ENCODE data around the gene VPS37C. TPM values are rescaled to one million over a fixed set of nuclear protein-coding genes. Genes with fewer than 3 reads are reported as not detected.

Gene VPS37C
- total RNA-seq, 1 donor from 2014 or later, result 8.7 TPM

DNA sequence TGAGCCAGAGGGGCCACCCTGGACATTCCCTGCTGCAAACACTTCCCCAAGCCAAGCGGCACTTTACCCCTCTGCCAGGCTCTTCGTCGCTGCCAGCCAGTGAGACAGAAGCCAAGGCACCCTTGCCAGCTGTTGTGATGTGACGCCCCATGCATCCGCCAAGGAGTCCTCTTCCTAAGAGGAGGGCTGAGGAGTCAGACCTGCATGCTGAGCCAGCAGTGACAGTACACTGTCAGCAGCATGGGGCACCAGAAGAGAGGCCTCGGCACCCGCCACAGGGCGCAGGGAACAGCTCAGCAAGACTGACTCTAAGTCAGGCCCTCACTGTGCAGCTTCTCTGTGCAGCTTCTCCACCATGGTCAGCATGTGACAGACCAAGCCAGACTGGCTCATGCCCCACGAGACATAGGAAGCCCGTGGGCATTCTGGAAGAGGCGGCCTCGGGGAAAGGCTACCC is 26.4 kb downstream of the VPS37C start:
- TF ChIP-seq, protein P1, sequence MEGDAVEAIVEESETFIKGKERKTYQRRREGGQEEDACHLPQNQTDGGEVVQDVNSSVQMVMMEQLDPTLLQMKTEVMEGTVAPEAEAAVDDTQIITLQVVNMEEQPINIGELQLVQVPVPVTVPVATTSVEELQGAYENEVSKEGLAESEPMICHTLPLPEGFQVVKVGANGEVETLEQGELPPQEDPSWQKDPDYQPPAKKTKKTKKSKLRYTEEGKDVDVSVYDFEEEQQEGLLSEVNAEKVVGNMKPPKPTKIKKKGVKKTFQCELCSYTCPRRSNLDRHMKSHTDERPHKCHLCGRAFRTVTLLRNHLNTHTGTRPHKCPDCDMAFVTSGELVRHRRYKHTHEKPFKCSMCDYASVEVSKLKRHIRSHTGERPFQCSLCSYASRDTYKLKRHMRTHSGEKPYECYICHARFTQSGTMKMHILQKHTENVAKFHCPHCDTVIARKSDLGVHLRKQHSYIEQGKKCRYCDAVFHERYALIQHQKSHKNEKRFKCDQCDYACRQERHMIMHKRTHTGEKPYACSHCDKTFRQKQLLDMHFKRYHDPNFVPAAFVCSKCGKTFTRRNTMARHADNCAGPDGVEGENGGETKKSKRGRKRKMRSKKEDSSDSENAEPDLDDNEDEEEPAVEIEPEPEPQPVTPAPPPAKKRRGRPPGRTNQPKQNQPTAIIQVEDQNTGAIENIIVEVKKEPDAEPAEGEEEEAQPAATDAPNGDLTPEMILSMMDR (IDR thresholded peaks at IDR 0.05; ENCODE audit: insufficient read depth, low read length, severe bottlenecking), result no peak
- H3K36me3 ChIP-seq (ENCODE audit: control insufficient read depth, insufficient read depth, low read length), result peaks cover 18% of the 10 kb centered on the region
- H3K4me3 ChIP-seq (ENCODE audit: low read depth, low read length), result no peak overlapping the region
- no peaks in the 10 kb centered on the region for H3K27me3 ChIP-seq (ENCODE audit: control insufficient read depth, insufficient read depth, low read length)
- FAIRE-seq, result peak; percentile 50
- DNase-seq (ENCODE audit: low read depth), result no peak

DNA sequence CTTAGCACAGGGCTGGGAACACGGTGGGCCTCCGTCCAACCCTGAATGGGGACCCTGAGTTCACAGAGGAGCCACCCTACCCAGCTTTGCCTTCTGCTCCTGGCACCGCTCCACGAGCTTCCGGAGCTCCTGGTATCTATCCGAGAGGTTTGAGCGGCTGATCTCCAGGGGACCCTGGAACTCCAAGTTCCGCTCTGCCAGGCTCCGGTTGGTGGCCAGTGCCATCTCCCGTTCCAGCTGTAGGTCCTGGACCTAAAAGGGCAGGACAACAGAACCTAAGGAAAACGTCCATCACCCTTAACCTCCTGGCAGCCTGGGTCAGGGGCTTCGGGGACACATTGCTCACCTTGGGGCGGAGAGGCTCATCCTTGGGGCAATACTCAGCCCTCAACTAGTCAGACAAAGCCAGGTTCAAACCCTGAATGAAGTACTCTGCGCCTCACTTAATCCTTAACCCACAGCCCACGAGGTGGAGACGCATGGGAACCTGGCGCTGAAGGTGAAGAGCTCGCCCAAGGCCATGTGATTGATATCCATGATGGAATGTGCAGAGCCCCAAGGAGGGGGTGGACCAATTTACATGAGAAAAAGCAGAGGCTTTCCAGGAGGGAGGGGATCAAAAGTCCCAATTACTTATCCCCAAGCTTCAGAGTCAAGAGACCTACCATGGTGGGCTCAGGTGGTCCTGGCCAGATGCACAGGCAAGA is 27.1 kb downstream of the VPS37C start:
- TF ChIP-seq, protein P1 (IDR thresholded peaks at IDR 0.05; ENCODE audit: insufficient read depth, low read length, severe bottlenecking), result no peak
- H3K27me3 ChIP-seq (ENCODE audit: control insufficient read depth, insufficient read depth, low read length), result no peaks in the 10 kb centered on the region
- no peak overlapping the region for H3K4me3 ChIP-seq (ENCODE audit: low read depth, low read length)
- FAIRE-seq (no peak), DNase-seq (ENCODE audit: low read depth) (no peak)
- H3K36me3 ChIP-seq (ENCODE audit: control insufficient read depth, insufficient read depth, low read length), result peaks cover 18% of the 10 kb centered on the region

DNA sequence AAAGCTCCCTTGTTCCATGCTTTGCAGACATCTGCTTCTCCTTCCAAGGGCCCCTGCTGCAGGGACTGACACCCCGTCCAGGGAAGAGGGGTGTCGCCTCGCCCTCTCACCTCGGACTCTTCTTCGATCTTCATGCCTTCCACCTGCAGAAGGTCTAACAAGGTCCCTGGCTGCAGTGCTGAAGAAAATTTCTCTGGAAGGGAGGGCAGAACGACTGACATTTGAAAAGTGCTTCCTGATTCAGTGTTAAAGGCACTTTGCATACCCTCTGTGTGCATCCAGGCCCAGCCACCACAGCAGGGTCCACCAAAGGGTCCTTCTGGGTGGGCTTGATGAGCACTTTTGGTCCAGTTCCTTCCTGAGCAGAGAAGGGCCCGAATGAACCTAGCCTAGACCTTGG is 28.1 kb downstream of the VPS37C start:
- H3K27me3 ChIP-seq (ENCODE audit: control insufficient read depth, insufficient read depth, low read length), result no peaks in the 10 kb centered on the region
- H3K36me3 ChIP-seq (ENCODE audit: control insufficient read depth, insufficient read depth, low read length), result peaks cover 13% of the 10 kb centered on the region
- TF ChIP-seq, protein P1 (IDR thresholded peaks at IDR 0.05; ENCODE audit: insufficient read depth, low read length, severe bottlenecking), result no peak
- FAIRE-seq, result no peak
- no peak for DNase-seq (ENCODE audit: low read depth)
- no peak overlapping the region for H3K4me3 ChIP-seq (ENCODE audit: low read depth, low read length)

DNA sequence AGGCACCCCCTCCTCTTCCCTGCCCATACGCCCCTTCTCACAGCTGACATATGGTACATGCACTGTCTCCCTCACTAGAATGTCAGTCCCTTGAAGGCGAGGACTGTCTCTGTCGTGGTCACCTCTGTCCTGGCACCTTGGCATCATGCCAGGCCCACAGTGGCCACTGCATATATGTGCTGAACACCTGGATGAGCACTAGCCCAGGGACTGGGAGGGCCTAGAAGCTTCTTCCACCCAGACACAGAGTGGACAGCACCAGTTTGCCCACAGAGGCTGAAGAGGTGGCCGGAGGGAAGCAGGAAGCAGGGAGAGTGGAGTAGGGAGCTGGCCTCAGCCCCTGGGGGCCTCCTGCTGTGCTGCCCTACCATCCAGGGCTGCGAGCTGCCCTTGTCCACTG is 28.6 kb downstream of the VPS37C start:
- H3K4me3 ChIP-seq (ENCODE audit: low read depth, low read length), result no peak overlapping the region
- H3K27me3 ChIP-seq (ENCODE audit: control insufficient read depth, insufficient read depth, low read length), result no peaks in the 10 kb centered on the region
- DNase-seq (ENCODE audit: low read depth) (no peak), FAIRE-seq (no peak)
- TF ChIP-seq, protein P1 (IDR thresholded peaks at IDR 0.05; ENCODE audit: insufficient read depth, low read length, severe bottlenecking), result no peak
- peaks cover 10% of the 10 kb centered on the region for H3K36me3 ChIP-seq (ENCODE audit: control insufficient read depth, insufficient read depth, low read length)

DNA sequence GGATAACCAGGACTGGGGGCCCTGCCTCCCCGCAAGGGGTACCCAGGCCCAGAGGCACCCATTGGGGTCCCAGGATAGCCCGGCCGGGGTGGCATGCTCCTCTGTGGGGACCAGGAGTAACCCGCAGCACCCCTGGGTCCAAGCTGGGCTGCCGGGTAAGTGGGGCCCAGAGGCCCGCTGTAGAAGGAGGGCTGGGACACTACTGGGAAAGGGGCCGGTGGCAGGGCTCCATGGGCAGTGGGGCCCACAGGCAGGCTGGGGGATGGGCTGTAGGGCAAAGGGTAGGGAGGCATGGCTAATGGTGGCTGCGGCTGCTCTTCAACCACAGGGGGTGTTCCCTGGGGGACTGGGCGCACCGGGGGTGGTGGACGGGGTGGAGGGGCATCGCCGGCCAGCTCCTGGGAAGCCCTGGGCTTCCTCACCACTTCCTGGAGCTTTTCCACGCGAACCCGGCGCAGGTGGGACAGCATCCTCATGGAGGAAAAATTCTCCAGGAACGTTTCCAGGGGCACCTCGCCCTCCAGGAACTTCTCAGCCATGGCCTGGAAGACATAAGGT is 29.1 kb downstream of the VPS37C start:
- H3K4me3 ChIP-seq (ENCODE audit: low read depth, low read length), result no peak overlapping the region
- TF ChIP-seq, protein P1 (IDR thresholded peaks at IDR 0.05; ENCODE audit: insufficient read depth, low read length, severe bottlenecking), result no peak
- DNase-seq (ENCODE audit: low read depth), result no peak
- peaks cover 6% of the 10 kb centered on the region for H3K36me3 ChIP-seq (ENCODE audit: control insufficient read depth, insufficient read depth, low read length)
- no peaks in the 10 kb centered on the region for H3K27me3 ChIP-seq (ENCODE audit: control insufficient read depth, insufficient read depth, low read length)
- FAIRE-seq, result no peak

Data from bronchial epithelial cell (primary cell).